ENCODE data around the gene FYN.
A peak's percentile ranks its signal among the peaks of the same experiment; 100 is the strongest.

Gene FYN

DNA sequence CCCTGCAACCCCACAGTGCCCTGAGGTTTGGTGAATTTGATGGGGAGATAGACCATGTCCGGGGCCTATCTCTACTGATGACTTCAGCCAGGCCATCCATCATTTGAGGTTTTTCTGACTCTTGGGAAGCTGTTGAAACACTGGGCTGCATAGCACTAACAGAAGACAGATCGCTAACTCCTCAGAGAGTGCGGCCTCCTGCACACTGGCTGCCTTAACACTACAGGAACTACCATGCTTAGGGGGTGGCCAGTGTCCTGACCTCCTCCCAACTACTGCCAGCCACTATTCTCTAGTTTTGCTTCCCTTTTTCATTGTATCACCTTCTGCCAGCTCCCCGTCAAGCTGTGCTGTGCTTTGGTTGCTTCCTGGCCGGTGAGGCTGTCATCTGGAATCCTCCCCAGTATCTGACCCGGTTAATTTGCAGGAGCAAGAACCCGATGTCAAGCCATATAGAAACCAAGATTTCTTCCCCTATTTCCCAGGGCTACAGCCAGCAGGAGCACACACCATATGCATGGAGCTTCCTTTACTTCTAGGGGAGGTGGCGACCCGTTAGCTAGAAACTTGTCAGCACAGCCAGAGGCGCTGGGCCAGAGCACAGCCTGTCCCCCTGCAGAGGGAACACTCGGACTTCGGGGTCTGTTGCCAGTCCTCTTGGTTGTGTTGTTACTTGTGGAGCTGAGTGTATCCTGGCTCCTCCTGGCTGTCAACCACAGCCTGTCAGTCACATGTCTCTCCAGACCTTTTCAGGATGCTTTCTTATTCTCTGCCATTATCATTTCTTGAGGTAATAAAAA, 210.3 kb downstream of the FYN start:
- H3K36me3 ChIP-seq, result no peaks in the 10 kb centered on the region
- intact Hi-C loops (cut with DNase I; ENCODE audit: low total_unique reads), result no loop called here
- peak; percentile 71 to 82 for DNase-seq
- TF ChIP-seq, protein P1, sequence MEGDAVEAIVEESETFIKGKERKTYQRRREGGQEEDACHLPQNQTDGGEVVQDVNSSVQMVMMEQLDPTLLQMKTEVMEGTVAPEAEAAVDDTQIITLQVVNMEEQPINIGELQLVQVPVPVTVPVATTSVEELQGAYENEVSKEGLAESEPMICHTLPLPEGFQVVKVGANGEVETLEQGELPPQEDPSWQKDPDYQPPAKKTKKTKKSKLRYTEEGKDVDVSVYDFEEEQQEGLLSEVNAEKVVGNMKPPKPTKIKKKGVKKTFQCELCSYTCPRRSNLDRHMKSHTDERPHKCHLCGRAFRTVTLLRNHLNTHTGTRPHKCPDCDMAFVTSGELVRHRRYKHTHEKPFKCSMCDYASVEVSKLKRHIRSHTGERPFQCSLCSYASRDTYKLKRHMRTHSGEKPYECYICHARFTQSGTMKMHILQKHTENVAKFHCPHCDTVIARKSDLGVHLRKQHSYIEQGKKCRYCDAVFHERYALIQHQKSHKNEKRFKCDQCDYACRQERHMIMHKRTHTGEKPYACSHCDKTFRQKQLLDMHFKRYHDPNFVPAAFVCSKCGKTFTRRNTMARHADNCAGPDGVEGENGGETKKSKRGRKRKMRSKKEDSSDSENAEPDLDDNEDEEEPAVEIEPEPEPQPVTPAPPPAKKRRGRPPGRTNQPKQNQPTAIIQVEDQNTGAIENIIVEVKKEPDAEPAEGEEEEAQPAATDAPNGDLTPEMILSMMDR (IDR thresholded peaks at IDR 0.05), result no peak
- H3K27me3 ChIP-seq, result no peaks in the 10 kb centered on the region
- H3K4me1 ChIP-seq, result peaks cover 0 to 58% (median 18%) of the 10 kb centered on the region in 4 donors
- no peaks in the 10 kb centered on the region for H3K9me3 ChIP-seq
- H3K27ac ChIP-seq, result peak overlapping the region; percentile 18 to 55
- H3K4me3 ChIP-seq, result no peak overlapping the region

DNA sequence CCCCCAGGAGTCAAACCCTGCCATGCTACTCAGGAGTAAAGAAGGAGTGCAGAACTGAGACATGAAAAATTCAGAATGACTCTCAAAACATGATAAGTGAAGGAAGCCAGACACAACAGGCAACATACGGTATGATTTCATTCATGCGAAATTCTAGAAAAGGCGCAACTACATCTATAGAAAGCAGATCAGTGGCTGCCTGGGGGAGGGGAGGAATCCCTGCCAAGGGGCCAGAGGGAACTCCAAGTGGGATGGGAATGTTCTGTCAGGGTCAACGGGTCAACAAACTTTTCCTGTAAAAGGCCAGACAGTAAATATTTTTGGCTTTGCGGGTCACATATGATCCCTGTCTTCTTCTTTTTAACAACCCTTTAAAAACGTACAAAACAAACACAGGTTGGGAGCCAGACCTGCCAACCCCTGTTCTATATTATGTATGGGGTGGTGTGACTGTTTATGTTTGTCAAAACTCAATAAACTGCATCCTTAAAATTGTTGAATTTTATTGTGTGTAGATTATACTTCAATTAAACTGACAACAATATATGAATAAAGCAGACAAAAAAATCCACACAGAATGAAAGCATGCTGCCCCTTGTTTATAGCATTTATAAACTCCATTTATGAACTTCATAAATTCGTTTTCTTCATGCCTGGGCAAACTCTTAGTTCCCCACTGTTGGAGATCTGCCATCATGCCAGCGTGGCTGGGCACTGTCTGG, 211.0 kb downstream of the FYN start:
- Histone ChIP-seq H3K27me3 (no peaks in the 10 kb centered on the region), H3K4me3 (no peak overlapping the region), H3K36me3 (no peaks in the 10 kb centered on the region), H3K9me3 (no peaks in the 10 kb centered on the region), H3K4me1 (peaks cover 0 to 51% (median 17%) of the 10 kb centered on the region in 4 donors), H3K27ac (peak overlapping the region; percentile 18 to 55)
- intact Hi-C loops (cut with DNase I; ENCODE audit: low total_unique reads), result no loop called here
- TF ChIP-seq, protein P1 (IDR thresholded peaks at IDR 0.05), result no peak
- DNase-seq, result no peak

DNA sequence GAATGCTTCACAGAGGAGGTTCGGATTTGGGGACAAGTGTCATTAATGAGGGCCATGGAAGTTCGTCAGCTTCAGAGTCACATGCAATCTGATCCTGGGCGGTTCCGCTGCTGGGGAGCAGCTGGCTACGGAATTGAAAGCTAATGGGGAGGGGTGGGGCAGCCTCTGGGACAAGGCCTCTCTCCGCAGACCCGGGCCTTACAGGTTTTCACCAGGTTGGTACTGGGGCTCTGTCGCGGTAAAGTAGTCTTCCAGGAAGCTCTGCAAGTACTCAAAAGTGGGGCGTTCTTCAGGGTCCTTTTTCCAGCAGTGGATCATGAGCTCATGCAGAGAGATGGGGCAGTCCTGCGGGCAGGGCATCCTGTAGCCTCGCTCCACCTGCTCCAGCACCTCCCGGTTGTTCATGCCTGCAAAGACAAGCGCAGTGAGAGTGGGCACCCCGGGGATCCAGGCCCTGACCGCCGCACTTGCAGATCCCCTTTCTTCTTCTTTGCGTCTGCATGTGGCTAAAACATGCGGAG, 211.7 kb downstream of the FYN start:
- H3K36me3 ChIP-seq, result no peaks in the 10 kb centered on the region
- H3K4me1 ChIP-seq, result peaks cover 0 to 44% (median 15%) of the 10 kb centered on the region in 4 donors
- H3K9me3 ChIP-seq, result no peaks in the 10 kb centered on the region
- H3K4me3 ChIP-seq, result no peak overlapping the region
- H3K27ac ChIP-seq, result no peak overlapping the region
- no peak for DNase-seq
- H3K27me3 ChIP-seq, result no peaks in the 10 kb centered on the region
- TF ChIP-seq, protein P1 (IDR thresholded peaks at IDR 0.05), result no peak
- intact Hi-C loops (cut with DNase I; ENCODE audit: low total_unique reads), result no loop called here

DNA sequence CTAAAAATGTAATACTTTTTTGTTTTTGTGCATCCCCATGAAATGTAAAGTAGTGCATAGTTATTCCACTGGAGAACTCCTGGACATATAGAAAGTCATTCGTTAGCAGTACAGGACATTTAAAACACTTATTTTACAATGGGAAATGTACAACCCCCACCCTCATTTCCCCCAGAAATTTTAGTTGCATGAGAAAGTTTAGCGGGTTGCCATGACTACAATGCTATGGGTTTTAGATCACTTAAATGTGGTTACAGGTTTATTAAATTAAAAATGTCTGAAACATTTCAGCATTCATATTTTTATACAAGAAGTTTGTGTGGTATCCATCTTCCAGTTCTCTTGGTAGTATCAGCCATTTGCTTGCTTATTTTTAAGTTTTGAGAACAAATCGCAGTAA, 212.7 kb downstream of the FYN start:
- no peak overlapping the region for H3K27ac ChIP-seq
- no peak overlapping the region for H3K4me3 ChIP-seq
- intact Hi-C loops (cut with DNase I; ENCODE audit: low total_unique reads), result no loop called here
- H3K4me1 ChIP-seq, result peaks cover 0 to 37% (median 13%) of the 10 kb centered on the region in 4 donors
- H3K27me3 ChIP-seq, result no peaks in the 10 kb centered on the region
- H3K9me3 ChIP-seq, result no peaks in the 10 kb centered on the region
- TF ChIP-seq, protein P1 (IDR thresholded peaks at IDR 0.05), result no peak
- DNase-seq, result no peak
- no peaks in the 10 kb centered on the region for H3K36me3 ChIP-seq

DNA sequence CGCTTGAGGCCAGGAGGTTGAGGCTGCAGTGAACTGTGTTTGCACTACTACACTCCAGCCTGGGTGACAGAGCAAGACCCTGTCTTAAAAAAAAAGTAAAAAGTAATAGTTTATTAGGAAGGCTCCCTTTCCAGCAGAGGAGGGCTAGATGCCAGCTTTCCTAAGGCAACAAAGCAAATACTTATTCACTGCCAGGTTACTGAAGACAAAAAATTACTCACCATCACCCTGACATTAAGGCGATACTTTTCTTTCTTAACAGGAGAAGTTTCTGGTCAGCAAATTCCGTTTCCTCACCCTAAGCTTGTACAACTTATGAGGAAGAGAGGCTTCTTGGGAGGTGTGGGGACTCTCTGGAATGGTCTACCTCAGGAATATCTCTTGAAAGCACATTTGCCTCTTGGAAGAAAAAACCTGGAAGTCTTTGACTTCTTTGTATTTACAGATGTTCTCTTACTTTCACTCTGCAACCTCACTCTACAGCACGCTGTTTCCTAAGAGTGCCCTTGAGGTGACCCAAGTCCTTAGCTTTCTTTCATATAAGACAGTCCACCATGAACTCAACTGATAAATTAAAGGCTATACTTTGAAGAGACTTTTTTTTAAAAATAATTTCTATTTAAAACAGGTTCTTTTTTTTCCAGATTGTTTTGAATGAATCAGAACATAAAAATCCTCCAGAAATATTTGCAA, 214.6 kb downstream of the FYN start:
- Histone ChIP-seq H3K36me3 (no peaks in the 10 kb centered on the region), H3K27me3 (no peaks in the 10 kb centered on the region), H3K4me3 (no peak overlapping the region), H3K4me1 (peaks cover 0 to 25% (median 9%) of the 10 kb centered on the region in 4 donors), H3K9me3 (no peaks in the 10 kb centered on the region), H3K27ac (peak overlapping the region in 1 of 2 donors; percentile 23)
- peak in 1 of 2 donors; percentile 48 for DNase-seq
- TF ChIP-seq, protein P1 (IDR thresholded peaks at IDR 0.05), result no peak
- intact Hi-C loops (cut with DNase I; ENCODE audit: low total_unique reads), result no loop called here
